ENCODE measurements around the gene C11orf68.
A peak's percentile ranks its signal among the peaks of the same experiment; 100 is the strongest.
"Not testable (repeated sequence)": the region's sequence is repeated elsewhere in the genome, so short reads cannot be mapped to it uniquely, and the experiment has no call there.

The C11orf68 gene

GRCh38 chr11:65918211-65919140 is at the start of gene C11orf68:
C11orf68 (minus strand) TSS chr11:65919062; CDS start chr11:65919031, 31 bp downstream.
- no peak for DNase-seq (ENCODE audit: low read depth)

GRCh38 chr11:65967329-65967934 is 48.6 kb upstream of the C11orf68 start:
- no peak for DNase-seq (ENCODE audit: low read depth)

- no peak for DNase-seq (ENCODE audit: low read depth)
These were observed 47.3 kb upstream of the C11orf68 start for GRCh38 chr11:65965986-65966762.

GRCh38 chr11:65964906-65965305 is 46.0 kb upstream of the C11orf68 start:
- no peak for DNase-seq (ENCODE audit: low read depth)

- no peak for DNase-seq (ENCODE audit: low read depth)
These were observed 43.3 kb upstream of the C11orf68 start for GRCh38 chr11:65962141-65962564.

- DNase-seq (ENCODE audit: low read depth) = peak; percentile 93
These were observed 42.6 kb upstream of the C11orf68 start, which contains the start of gene SART1 for GRCh38 chr11:65961267-65962140. SART1 (plus strand) TSS chr11:65961734; CDS start chr11:65961781, 47 bp downstream.

- DNase-seq (ENCODE audit: low read depth) = no peak
These were observed 42.0 kb upstream of the C11orf68 start for GRCh38 chr11:65960824-65961266.

- DNase-seq (ENCODE audit: low read depth) = no peak
These were observed 40.0 kb upstream of the C11orf68 start for GRCh38 chr11:65958774-65959420.

- no peak for DNase-seq (ENCODE audit: low read depth)
These were observed 39.4 kb upstream of the C11orf68 start for GRCh38 chr11:65958291-65958690.

GRCh38 chr11:65954771-65955170 is 35.9 kb upstream of the C11orf68 start:
- DNase-seq (ENCODE audit: low read depth) = no peak

GRCh38 chr11:65953471-65953870 is 34.6 kb upstream of the C11orf68 start:
- DNase-seq (ENCODE audit: low read depth) = no peak

- no peak for DNase-seq (ENCODE audit: low read depth)
These were observed 33.2 kb upstream of the C11orf68 start for GRCh38 chr11:65952052-65952521.

GRCh38 chr11:65951641-65952040 is 32.8 kb upstream of the C11orf68 start:
- DNase-seq (ENCODE audit: low read depth) = not testable (repeated sequence)

- DNase-seq (ENCODE audit: low read depth) = not testable (repeated sequence)
These were observed 31.8 kb upstream of the C11orf68 start for GRCh38 chr11:65950711-65951110.

- DNase-seq (ENCODE audit: low read depth) = no peak
These were observed 28.8 kb upstream of the C11orf68 start for GRCh38 chr11:65947603-65948125.

GRCh38 chr11:65947133-65947532 is 28.3 kb upstream of the C11orf68 start:
- no peak for DNase-seq (ENCODE audit: low read depth)

- DNase-seq (ENCODE audit: low read depth) = no peak
These were observed 27.8 kb upstream of the C11orf68 start for GRCh38 chr11:65946655-65947054.

- no peak for DNase-seq (ENCODE audit: low read depth)
These were observed 27.2 kb upstream of the C11orf68 start for GRCh38 chr11:65945941-65946558.

GRCh38 chr11:65945430-65945911 is 26.6 kb upstream of the C11orf68 start, which contains the start of gene TSGA10IP:
TSGA10IP (plus strand) TSS chr11:65945480; CDS start chr11:65945676, 196 bp downstream.
- DNase-seq (ENCODE audit: low read depth) = no peak

GRCh38 chr11:65944767-65945166 is 25.9 kb upstream of the C11orf68 start:
- DNase-seq (ENCODE audit: low read depth) = no peak

Data from stimulated activated CD8-positive, alpha-beta memory T cell treated with anti-CD3 and anti-CD28 coated beads, Interleukin-12 subunit alpha, Interleukin-12 subunit beta, amount 100 ng/mL, for 1 hour (primary cell).